ENCODE results near the gene GPR151.

GRCh38 chr5:146527785-146528184, 11.8 kb upstream of the GPR151 start:
- TF ChIP-seq, protein P1, sequence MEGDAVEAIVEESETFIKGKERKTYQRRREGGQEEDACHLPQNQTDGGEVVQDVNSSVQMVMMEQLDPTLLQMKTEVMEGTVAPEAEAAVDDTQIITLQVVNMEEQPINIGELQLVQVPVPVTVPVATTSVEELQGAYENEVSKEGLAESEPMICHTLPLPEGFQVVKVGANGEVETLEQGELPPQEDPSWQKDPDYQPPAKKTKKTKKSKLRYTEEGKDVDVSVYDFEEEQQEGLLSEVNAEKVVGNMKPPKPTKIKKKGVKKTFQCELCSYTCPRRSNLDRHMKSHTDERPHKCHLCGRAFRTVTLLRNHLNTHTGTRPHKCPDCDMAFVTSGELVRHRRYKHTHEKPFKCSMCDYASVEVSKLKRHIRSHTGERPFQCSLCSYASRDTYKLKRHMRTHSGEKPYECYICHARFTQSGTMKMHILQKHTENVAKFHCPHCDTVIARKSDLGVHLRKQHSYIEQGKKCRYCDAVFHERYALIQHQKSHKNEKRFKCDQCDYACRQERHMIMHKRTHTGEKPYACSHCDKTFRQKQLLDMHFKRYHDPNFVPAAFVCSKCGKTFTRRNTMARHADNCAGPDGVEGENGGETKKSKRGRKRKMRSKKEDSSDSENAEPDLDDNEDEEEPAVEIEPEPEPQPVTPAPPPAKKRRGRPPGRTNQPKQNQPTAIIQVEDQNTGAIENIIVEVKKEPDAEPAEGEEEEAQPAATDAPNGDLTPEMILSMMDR (IDR thresholded peaks at IDR 0.05; ENCODE audit: insufficient read depth, low read length, poor library complexity, severe bottlenecking) = no peak
- no peak for TF ChIP-seq EZH2phosphoT487 (conservative IDR thresholded peaks at IDR 0.05; ENCODE audit: low read length)

All from SU-DHL-6 (cell line).